SJCRH30 (cell line): Measurements from ENCODE around the gene PHLDA3. TPM values are rescaled to one million over a fixed set of nuclear protein-coding genes. Genes with fewer than 3 reads are reported as not detected.

Source experiments
- DNase-seq, 2 experiments: peaks; one replicate each; pipeline ENCODE4 v3.0.0-alpha.2; 2015 to 2020
- H3K27ac ChIP-seq: fragments of 250-450 bp; sonication (Bioruptor Pico); 2 replicates; pipeline ENCODE4 v1.5.1; 2020; ENCODE audit warnings: mild to moderate bottlenecking, moderate library complexity
- H3K27me3 ChIP-seq: fragments of 250-450 bp; sonication (Bioruptor Pico); 2 replicates; pipeline ENCODE4 v1.5.1; 2020; ENCODE audit warnings: mild to moderate bottlenecking, moderate library complexity
- H3K36me3 ChIP-seq: fragments of 250-450 bp; sonication (Bioruptor Pico); 2 replicates; pipeline ENCODE4 v1.5.1; 2020; ENCODE audit warnings: mild to moderate bottlenecking, moderate library complexity
- H3K4me1 ChIP-seq: fragments of 250-450 bp; sonication (Bioruptor Pico); 2 replicates; pipeline ENCODE4 v1.5.1; 2020; ENCODE audit warnings: mild to moderate bottlenecking, moderate library complexity
- H3K4me3 ChIP-seq: fragments of 250-450 bp; sonication (Bioruptor Pico); 2 replicates; pipeline ENCODE4 v1.5.1; 2020; ENCODE audit warnings: mild to moderate bottlenecking, moderate library complexity
- H3K9me3 ChIP-seq: fragments of 250-450 bp; sonication (Bioruptor Pico); replicated peaks from 2 replicates; pipeline ENCODE4 v1.5.1; 2020; ENCODE audit warnings: mild to moderate bottlenecking, moderate library complexity
- total RNA-seq: library from RNA; depleted of rRNA; stranded (reverse); fragments of >200 nt; shearing (Covaris generic); gene quantifications from 2 replicates; pipeline ENCODE4 v1.2.3, GENCODE V29; 2014; rRNA removed

PHLDA3 gene
- 30.8 and 33.9 TPM in 2 replicates for total RNA-seq

DNA sequence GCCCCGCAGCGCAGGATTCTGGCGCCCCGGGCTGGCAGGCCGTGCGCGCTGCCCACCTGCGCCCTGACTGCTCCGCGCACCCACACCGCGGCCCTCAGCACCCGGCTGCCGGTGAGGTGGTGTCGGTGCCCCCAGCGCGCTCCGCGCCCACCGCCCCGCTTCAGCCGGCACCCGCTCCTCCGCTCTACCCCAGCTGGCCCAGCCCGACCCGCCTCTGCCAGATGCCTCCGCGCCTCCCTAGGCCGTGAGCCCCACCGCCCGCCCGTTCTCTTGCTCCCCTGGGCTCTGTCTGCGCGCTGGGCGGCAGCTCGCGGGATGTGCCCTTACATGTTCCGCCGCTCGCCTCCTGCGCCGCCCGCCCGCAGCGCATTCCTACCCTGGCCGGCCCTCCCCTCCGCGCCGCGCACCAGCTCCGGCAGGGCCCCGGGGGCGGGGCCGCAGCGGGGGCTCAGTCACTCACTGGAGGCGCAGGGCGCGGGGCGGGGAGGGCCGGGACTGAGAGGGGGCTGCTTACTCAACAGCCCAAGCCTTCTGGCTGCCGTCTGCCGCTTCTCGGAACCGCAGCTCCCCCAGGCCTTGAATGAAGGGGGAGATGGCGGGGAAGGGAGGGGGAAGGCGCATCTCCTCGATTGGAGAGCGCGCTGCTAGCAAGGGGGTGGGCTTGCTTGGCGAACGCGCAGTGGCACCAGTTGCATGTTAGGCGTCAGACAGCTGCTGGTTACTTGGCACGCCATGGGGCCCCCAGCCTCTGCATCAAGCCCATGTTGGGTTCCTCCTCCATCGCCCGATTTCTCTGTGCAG, at the start of gene PHLDA3:
Gene PHLDA3, minus strand, starts transcription at position 345 of the 801 bp plus-strand sequence. CDS start 402 bp downstream, outside the sequence.
- peak within 1 kb of the TSS; percentile 45 for H3K27ac ChIP-seq
- peak within 1 kb of the TSS; percentile 83 for H3K4me3 ChIP-seq
- peaks cover 18% of the 10 kb centered on the region for H3K4me1 ChIP-seq
- no peaks in the 10 kb centered on the region for H3K27me3 ChIP-seq
- H3K9me3 ChIP-seq = no peaks in the 10 kb centered on the region; the same call in 1 of the 2 replicates
- peaks cover 18% of the 10 kb centered on the region; the same call in 1 of the 2 replicates for H3K36me3 ChIP-seq
- peak; percentile 90 to 93 for DNase-seq

DNA sequence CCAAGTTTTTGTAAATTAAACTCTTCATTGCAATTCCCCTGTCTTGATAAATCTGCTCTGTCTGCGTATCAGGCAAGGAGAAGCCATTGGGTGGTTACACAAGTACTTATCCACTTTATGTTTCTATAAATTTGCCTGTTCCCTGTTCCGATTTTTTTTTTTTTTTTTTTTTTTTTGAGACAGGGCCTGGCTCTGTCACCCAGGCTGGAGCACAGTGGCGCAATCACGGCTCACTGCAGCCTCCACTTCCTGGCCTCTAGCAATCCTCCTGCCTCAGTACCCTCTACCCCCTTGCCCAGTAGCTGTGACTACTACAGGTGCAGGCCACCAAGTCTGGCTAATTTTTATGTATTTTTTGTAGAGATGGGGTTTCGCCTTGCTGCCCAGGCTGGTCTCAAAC, 49.1 kb upstream of the PHLDA3 start:
- Histone ChIP-seq H3K27me3 (no peaks in the 10 kb centered on the region), H3K4me1 (peaks cover 3% of the 10 kb centered on the region; the same call in 1 of the 2 replicates), H3K9me3 (no peaks in the 10 kb centered on the region; the same call in 1 of the 2 replicates), H3K36me3 (no peaks in the 10 kb centered on the region), H3K4me3 (no peak overlapping the region), H3K27ac (no peak overlapping the region)
- no peak for DNase-seq

DNA sequence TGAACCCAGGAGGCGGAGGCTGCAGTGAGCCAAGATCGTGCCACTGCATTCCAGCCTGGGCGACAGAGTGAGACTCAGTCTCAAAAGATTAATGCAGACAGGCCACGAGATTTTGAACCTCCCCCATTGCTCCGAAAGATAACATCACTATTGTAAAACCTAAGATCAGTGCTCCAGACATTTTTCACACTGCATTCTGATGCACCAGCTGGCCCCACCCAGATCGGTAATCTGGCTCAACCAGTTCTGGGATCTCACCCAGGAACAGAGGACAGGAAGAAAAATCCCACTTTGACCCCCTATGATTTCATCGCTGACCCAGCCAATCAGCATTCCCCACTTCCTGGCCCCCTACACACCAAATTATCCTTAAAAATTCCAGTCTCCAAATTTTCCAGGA, 48.6 kb upstream of the PHLDA3 start:
- DNase-seq = no peak
- Histone ChIP-seq H3K9me3 (no peaks in the 10 kb centered on the region), H3K27me3 (no peaks in the 10 kb centered on the region), H3K4me3 (no peak overlapping the region), H3K27ac (no peak overlapping the region), H3K4me1 (peaks cover 7% of the 10 kb centered on the region), H3K36me3 (no peaks in the 10 kb centered on the region)

DNA sequence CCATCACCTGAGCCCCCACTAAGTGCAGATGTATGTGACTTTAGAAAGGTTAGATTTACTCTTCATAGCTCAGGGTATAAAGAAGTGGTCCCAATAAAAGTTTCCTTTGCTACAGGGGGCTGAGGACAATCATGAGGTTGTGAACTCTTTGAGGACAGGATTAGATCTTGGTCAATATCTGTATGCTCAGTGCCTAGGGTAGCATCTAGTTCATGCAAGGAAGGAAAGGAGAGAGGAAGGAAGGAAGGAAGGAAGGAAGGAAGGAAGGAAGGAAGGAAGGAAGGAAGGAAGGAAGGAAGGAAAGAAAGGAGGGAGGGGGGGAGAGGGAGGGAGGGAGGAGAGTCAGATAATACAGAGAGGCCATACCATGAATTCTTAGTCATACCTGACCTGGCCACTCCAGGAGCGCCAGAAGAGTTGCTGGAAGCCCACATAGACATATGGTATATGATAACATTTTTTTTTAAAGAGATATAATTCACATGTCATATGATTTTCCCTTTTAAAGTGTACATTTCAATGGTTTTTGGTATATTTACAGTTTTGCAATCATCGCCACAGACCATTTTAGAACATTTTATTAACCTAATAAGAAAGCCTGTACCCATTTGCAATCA, 47.6 kb upstream of the PHLDA3 start:
- no peak for DNase-seq
- Histone ChIP-seq H3K27ac (no peak overlapping the region), H3K4me1 (peaks cover 17% of the 10 kb centered on the region), H3K9me3 (no peaks in the 10 kb centered on the region), H3K4me3 (no peak overlapping the region), H3K36me3 (no peaks in the 10 kb centered on the region), H3K27me3 (no peaks in the 10 kb centered on the region)

DNA sequence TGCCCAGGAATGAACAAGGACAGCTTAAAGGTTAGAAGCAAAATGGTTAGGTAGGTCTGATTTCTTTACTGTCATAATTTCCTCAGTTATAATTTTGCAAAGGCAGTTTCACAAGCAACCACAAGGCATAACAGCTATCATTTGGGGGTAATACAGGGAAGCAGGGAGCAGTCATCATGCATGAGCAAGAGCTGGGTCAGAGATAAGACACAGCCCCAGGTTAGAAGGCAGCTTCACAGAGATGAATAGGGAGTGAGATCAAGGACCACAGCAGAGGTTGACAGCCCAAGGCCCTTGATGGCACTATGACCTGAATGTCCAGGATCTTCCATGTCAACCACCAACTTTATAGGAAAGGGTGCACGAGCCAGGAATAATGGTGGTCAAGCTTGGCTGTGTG, 46.9 kb upstream of the PHLDA3 start:
- H3K27me3 ChIP-seq = no peaks in the 10 kb centered on the region
- peaks cover 19% of the 10 kb centered on the region for H3K4me1 ChIP-seq
- no peaks in the 10 kb centered on the region for H3K9me3 ChIP-seq
- H3K36me3 ChIP-seq = no peaks in the 10 kb centered on the region
- no peak overlapping the region for H3K4me3 ChIP-seq
- no peak for DNase-seq
- H3K27ac ChIP-seq = no peak overlapping the region

- Histone ChIP-seq H3K27ac (no peak overlapping the region), H3K36me3 (no peaks in the 10 kb centered on the region), H3K27me3 (no peaks in the 10 kb centered on the region), H3K4me1 (peaks cover 19% of the 10 kb centered on the region), H3K9me3 (no peaks in the 10 kb centered on the region), H3K4me3 (no peak overlapping the region)
- no peak for DNase-seq
Observed at GRCh38 chr1:201515062-201515750, 46.2 kb upstream of the PHLDA3 start.

GRCh38 chr1:201514466-201514865, 45.5 kb upstream of the PHLDA3 start:
- H3K27ac ChIP-seq = no peak overlapping the region
- H3K9me3 ChIP-seq = no peaks in the 10 kb centered on the region
- DNase-seq = no peak
- H3K4me1 ChIP-seq = peaks cover 19% of the 10 kb centered on the region
- H3K27me3 ChIP-seq = no peaks in the 10 kb centered on the region
- no peak overlapping the region for H3K4me3 ChIP-seq
- no peaks in the 10 kb centered on the region for H3K36me3 ChIP-seq

- Histone ChIP-seq H3K9me3 (no peaks in the 10 kb centered on the region), H3K36me3 (no peaks in the 10 kb centered on the region), H3K4me1 (peaks cover 19% of the 10 kb centered on the region), H3K27ac (no peak overlapping the region), H3K4me3 (no peak overlapping the region), H3K27me3 (no peaks in the 10 kb centered on the region)
- no peak for DNase-seq
Observed at GRCh38 chr1:201513498-201514243, 44.7 kb upstream of the PHLDA3 start.

- no peak overlapping the region; the same call in 1 of the 2 replicates for H3K27ac ChIP-seq
- DNase-seq = peak; percentile 77 to 83
- no peaks in the 10 kb centered on the region for H3K27me3 ChIP-seq
- H3K36me3 ChIP-seq = no peaks in the 10 kb centered on the region
- no peaks in the 10 kb centered on the region for H3K9me3 ChIP-seq
- peak overlapping the region; percentile 10; the same call in 1 of the 2 replicates for H3K4me3 ChIP-seq
- H3K4me1 ChIP-seq = peaks cover 19% of the 10 kb centered on the region
Observed at GRCh38 chr1:201511941-201512539, 43.1 kb upstream of the PHLDA3 start.

- peaks cover 19% of the 10 kb centered on the region for H3K4me1 ChIP-seq
- DNase-seq = no peak
- H3K4me3 ChIP-seq = no peak overlapping the region
- H3K27ac ChIP-seq = no peak overlapping the region; the same call in 1 of the 2 replicates
- no peaks in the 10 kb centered on the region for H3K9me3 ChIP-seq
- no peaks in the 10 kb centered on the region for H3K36me3 ChIP-seq
- no peaks in the 10 kb centered on the region for H3K27me3 ChIP-seq
Observed at GRCh38 chr1:201511396-201511940, 42.5 kb upstream of the PHLDA3 start.

DNA sequence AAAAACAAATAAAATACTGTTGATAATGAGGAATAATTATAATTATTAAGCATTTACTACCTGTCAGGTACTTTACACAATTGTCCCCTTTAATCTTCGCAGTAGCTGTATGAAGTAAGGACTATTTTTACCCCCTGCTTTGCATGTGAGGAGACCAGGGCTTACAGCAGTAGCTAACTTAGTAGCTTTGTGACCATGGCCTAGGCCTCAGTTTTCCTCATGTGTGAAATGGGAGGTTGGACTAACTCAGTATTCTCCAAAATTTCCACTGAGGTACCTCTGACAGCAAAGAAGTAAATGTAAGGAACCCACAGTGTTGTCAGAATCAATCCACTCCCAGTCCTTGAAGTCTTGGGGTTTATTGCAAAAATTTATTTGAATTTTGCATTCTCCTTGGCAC, 41.7 kb upstream of the PHLDA3 start:
- no peak for DNase-seq
- Histone ChIP-seq H3K27ac (no peak overlapping the region), H3K4me1 (peaks cover 21% of the 10 kb centered on the region), H3K4me3 (no peak overlapping the region), H3K36me3 (no peaks in the 10 kb centered on the region), H3K27me3 (no peaks in the 10 kb centered on the region), H3K9me3 (no peaks in the 10 kb centered on the region)

DNA sequence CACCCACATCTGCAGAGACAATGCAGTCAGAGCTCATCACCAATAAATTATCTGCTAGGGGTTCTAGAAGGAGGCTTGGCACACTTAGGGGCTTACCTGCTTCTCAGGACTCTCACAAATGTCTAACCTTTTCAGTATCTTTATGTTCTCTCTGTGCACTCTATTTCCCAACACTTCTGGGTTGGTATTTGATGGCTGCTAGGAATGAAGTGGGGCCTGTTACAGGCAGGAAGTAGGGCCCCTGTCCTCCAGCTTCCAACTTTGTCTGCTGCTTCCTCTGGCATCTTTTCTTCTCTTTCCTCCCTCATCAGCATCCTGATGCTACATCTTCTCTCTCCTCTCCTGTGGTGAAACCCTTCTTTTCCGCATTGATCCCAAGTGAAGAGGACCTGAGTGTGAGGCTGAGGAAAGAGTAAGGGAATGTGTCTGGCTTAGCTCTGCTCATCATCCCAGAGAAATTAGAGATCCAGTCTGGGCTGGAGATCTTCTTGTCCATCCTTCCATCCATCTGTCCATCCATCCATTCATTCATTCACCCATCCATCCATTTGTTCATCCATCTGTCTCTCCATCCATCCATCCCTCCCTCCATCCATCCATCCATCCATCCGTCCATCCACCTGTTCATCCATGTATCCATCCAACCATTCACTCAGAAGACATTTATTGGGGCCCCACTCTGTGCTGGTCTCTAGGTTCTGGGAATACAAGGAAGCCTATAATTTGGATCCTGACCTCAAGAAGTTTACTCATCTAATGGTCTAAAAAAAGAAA, 40.8 kb upstream of the PHLDA3 start:
- peaks cover 30% of the 10 kb centered on the region for H3K4me1 ChIP-seq
- H3K4me3 ChIP-seq = no peak overlapping the region
- H3K36me3 ChIP-seq = no peaks in the 10 kb centered on the region

DNA sequence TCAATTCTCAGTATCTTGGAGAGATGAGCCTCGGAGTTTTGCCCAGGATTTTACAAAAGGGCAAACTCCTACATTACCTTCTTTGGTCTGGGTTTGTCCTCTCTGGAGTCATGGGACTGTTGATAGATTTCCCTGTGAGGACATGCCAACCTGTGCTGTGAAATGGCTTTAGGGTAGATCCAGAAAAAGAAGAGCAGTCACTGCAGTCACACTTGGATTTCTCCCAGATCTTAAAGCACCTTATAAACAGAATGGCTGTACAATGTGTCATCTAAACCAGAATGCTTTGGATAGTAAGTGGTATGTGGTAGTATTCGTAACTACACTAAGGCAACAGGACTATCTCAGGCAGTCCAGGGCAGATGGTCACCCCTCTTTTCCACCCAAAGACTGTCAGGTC, 39.8 kb upstream of the PHLDA3 start:
- no peak overlapping the region for H3K4me3 ChIP-seq
- H3K9me3 ChIP-seq = no peaks in the 10 kb centered on the region
- no peaks in the 10 kb centered on the region for H3K36me3 ChIP-seq
- no peaks in the 10 kb centered on the region for H3K27me3 ChIP-seq
- H3K27ac ChIP-seq = no peak overlapping the region
- peaks cover 37% of the 10 kb centered on the region for H3K4me1 ChIP-seq
- DNase-seq = no peak

More for the DNA sequence above, 40.8 kb upstream of the PHLDA3 start:
- no peak overlapping the region for H3K27ac ChIP-seq
- no peak for DNase-seq
- H3K27me3 ChIP-seq = no peaks in the 10 kb centered on the region
- H3K9me3 ChIP-seq = no peaks in the 10 kb centered on the region
